Neural progenitor cell (in vitro differentiated cells): Measurements from ENCODE around the gene WDR7. TPM values are rescaled to one million over a fixed set of nuclear protein-coding genes. Genes with fewer than 3 reads are reported as not detected.
A peak's percentile ranks its signal among the peaks of the same experiment; 100 is the strongest.

ENCODE experiments used
- DNase-seq: peaks from one replicate; pipeline ENCODE4 v3.0.0-alpha.2; 2016; ENCODE audit warnings: low spot score
- H2AFZ ChIP-seq: fragments of 200-600 bp; sonication (generic); replicated peaks from 2 replicates; pipeline ENCODE4 v1.6.1; 2016; ENCODE audit warnings: antibody characterized with exemption
- H3F3A ChIP-seq: fragments of 200-600 bp; sonication (generic); 2 replicates; pipeline ENCODE4 v1.6.1; 2016; ENCODE audit warnings: antibody characterized with exemption, low read depth
- H3K27ac ChIP-seq: fragments of 200-600 bp; sonication (generic); 2 replicates; pipeline ENCODE4 v1.5.1; 2016; ENCODE audit warnings: mild to moderate bottlenecking
- H3K27me3 ChIP-seq: fragments of 200-600 bp; sonication (generic); 2 replicates; pipeline ENCODE4 v1.6.1; 2016; ENCODE audit warnings: mild to moderate bottlenecking, moderate library complexity
- H3K36me3 ChIP-seq: fragments of 200-600 bp; sonication (generic); 2 replicates; pipeline ENCODE4 v1.5.1; 2016
- H3K4me1 ChIP-seq: fragments of 200-600 bp; sonication (generic); 2 replicates; pipeline ENCODE4 v1.6.1; 2016; ENCODE audit warnings: mixed run types
- H3K4me2 ChIP-seq: fragments of 200-600 bp; sonication (generic); 2 replicates; pipeline ENCODE4 v1.6.1; 2016
- H3K4me3 ChIP-seq: fragments of 200-600 bp; sonication (generic); 2 replicates; pipeline ENCODE4 v1.5.1; 2016
- H3K79me2 ChIP-seq: fragments of 200-600 bp; sonication (generic); 2 replicates; pipeline ENCODE4 v1.6.1; 2016; ENCODE audit warnings: low read depth
- H3K9ac ChIP-seq: fragments of 200-600 bp; sonication (generic); 2 replicates; pipeline ENCODE4 v1.6.1; 2016
- H3K9me3 ChIP-seq: fragments of 200-600 bp; sonication (generic); 2 replicates; pipeline ENCODE4 v1.5.1; 2016; ENCODE audit warnings: low read depth
- H4K20me1 ChIP-seq: fragments of 200-600 bp; sonication (generic); 2 replicates; pipeline ENCODE4 v1.6.1; 2016; ENCODE audit warnings: low read depth
- H3K27ac Mint-ChIP-seq: 3 replicates; pipeline ENCODE4 v1.8.0; 2021; ENCODE audit warnings: mixed read lengths
- H3K27me3 Mint-ChIP-seq: 2 replicates; pipeline ENCODE4 v1.8.0; 2022; ENCODE audit warnings: low read depth, mild to moderate bottlenecking, inconsistent platforms, moderate library complexity, mixed read lengths; ENCODE audit not compliant: insufficient read depth
- H3K36me3 Mint-ChIP-seq: 3 replicates; pipeline ENCODE4 v1.8.0; 2021; ENCODE audit warnings: mixed read lengths
- H3K4me1 Mint-ChIP-seq: 3 replicates; pipeline ENCODE4 v1.8.0; 2021; ENCODE audit warnings: mixed read lengths
- H3K4me3 Mint-ChIP-seq: 3 replicates; pipeline ENCODE4 v1.8.0; 2021; ENCODE audit warnings: mild to moderate bottlenecking, moderate library complexity, mixed read lengths
- H3K9me3 Mint-ChIP-seq: 3 replicates; pipeline ENCODE4 v1.8.0; 2020; ENCODE audit warnings: mixed read lengths
- CTCF ChIP-seq: fragments of 200-600 bp; sonication (generic); IDR thresholded peaks from 2 replicates; pipeline ENCODE4 v1.5.1; 2017; ENCODE audit warnings: antibody characterized with exemption, mild to moderate bottlenecking
- EZH2 ChIP-seq: fragments of 200-600 bp; sonication (generic); IDR thresholded peaks from 2 replicates; pipeline ENCODE4 v1.6.1; 2017; ENCODE audit warnings: antibody characterized with exemption, mild to moderate bottlenecking, moderate library complexity
- EZH2phosphoT487 ChIP-seq: fragments of 200-600 bp; sonication (generic); IDR thresholded peaks from 2 replicates; pipeline ENCODE4 v1.6.1; 2017; ENCODE audit warnings: antibody characterized with exemption
- small RNA-seq: library from RNA; depleted of rRNA; stranded (forward); fragments of <200 nt; gene quantifications from one replicate; pipeline ENCODE3, GENCODE V24; 2015
- total RNA-seq: library from RNA; depleted of rRNA; stranded (reverse); fragments of >200 nt; gene quantifications from 2 replicates; pipeline ENCODE4 v1.2.3, GENCODE V29; 2015; ENCODE audit warnings: low replicate concordance

Gene WDR7
- total RNA-seq, 1 donor from 2014 or later: 12.3 TPM

- TF ChIP-seq EZH2phosphoT487 (no peak), EZH2 (no peak), CTCF (no peak)
- H3K27ac Mint-ChIP-seq: no peak overlapping the region
- no peak overlapping the region for H3K9ac ChIP-seq
- H3K4me3 Mint-ChIP-seq: no peak overlapping the region
- peak overlapping the region; percentile 31 for H3K4me2 ChIP-seq
- H2AFZ ChIP-seq: no peak overlapping the region
- H3K79me2 ChIP-seq: no peaks in the 10 kb centered on the region
- DNase-seq: no peak
- H3K9me3 Mint-ChIP-seq: peaks cover 4% of the 10 kb centered on the region
- no peaks in the 10 kb centered on the region for H3K36me3 Mint-ChIP-seq
- H3F3A ChIP-seq: peaks cover 3% of the 10 kb centered on the region
- no peaks in the 10 kb centered on the region for H3K9me3 ChIP-seq
- H3K27ac ChIP-seq: no peak overlapping the region
- peaks cover 19% of the 10 kb centered on the region for H3K4me1 Mint-ChIP-seq
- H4K20me1 ChIP-seq: no peaks in the 10 kb centered on the region
- H3K4me1 ChIP-seq: peaks cover 14% of the 10 kb centered on the region
- peaks cover 4% of the 10 kb centered on the region for H3K27me3 Mint-ChIP-seq
- no peaks in the 10 kb centered on the region for H3K27me3 ChIP-seq
- H3K36me3 ChIP-seq: no peaks in the 10 kb centered on the region
- H3K4me3 ChIP-seq: no peak overlapping the region
Observed at GRCh38 chr18:57085371-57085770, 434.2 kb downstream of the WDR7 start.

GRCh38 chr18:57086163-57086562, 435.0 kb downstream of the WDR7 start:
- peaks cover 4% of the 10 kb centered on the region for H3K27me3 Mint-ChIP-seq
- H3K9ac ChIP-seq: no peak overlapping the region
- no peaks in the 10 kb centered on the region for H3K36me3 ChIP-seq
- H3K79me2 ChIP-seq: no peaks in the 10 kb centered on the region
- H3K4me1 ChIP-seq: peaks cover 14% of the 10 kb centered on the region
- H3K27me3 ChIP-seq: no peaks in the 10 kb centered on the region
- TF ChIP-seq CTCF (no peak), EZH2 (no peak)
- peaks cover 19% of the 10 kb centered on the region for H3K4me1 Mint-ChIP-seq
- no peak overlapping the region for H3K4me3 Mint-ChIP-seq
- no peaks in the 10 kb centered on the region for H3K9me3 ChIP-seq
- no peaks in the 10 kb centered on the region for H3K36me3 Mint-ChIP-seq
- H3K4me3 ChIP-seq: no peak overlapping the region
- H3K27ac ChIP-seq: no peak overlapping the region
- no peak for DNase-seq
- no peak overlapping the region for H3K27ac Mint-ChIP-seq
- H4K20me1 ChIP-seq: no peaks in the 10 kb centered on the region
- H3K9me3 Mint-ChIP-seq: peaks cover 4% of the 10 kb centered on the region
- peaks cover 3% of the 10 kb centered on the region for H3F3A ChIP-seq
- no peak overlapping the region for H3K4me2 ChIP-seq
- no peak overlapping the region for H2AFZ ChIP-seq

Small RNAs within 50 kb of the gene (small RNA-seq; reads per million reads assigned to genes)
- not detected for gene RF00012
- not detected for gene RF00019

Other genes with a start within 250 kb of the WDR7 start
- 75.6 and 128 TPM in 2 replicates for gene TXNL1, start 12.8 kb upstream of the WDR7 start, total RNA-seq